Measurements from ENCODE around the gene ROBO1.
A peak's percentile ranks its signal among the peaks of the same experiment; 100 is the strongest.

ROBO1 gene

GRCh38 chr3:79436387-79436786 is 331.4 kb downstream of the ROBO1 start:
- DNase-seq: no peak

GRCh38 chr3:79427081-79427480 is 340.7 kb downstream of the ROBO1 start:
- no peak for DNase-seq

- no peak for DNase-seq
These were observed 343.0 kb downstream of the ROBO1 start for GRCh38 chr3:79424811-79425210.

DNA sequence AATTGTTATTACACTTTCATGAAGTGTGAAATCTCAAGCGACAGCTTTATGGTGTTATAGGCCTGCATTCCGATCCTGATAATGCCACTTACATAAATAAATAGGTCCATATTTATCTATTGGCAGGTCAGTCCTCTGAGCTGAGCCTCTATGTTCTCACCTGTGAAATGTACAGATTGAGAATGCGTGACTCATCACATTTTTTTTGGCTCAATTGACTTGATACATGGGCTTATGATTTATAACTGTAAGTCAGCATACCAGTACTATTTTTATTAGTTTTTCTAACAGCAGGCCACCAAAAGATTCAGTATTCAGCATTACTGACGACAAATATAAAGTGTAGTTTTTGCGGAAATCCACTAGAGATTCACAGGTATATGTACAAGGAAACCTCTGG is 344.4 kb downstream of the ROBO1 start:
- no peak for DNase-seq

DNA sequence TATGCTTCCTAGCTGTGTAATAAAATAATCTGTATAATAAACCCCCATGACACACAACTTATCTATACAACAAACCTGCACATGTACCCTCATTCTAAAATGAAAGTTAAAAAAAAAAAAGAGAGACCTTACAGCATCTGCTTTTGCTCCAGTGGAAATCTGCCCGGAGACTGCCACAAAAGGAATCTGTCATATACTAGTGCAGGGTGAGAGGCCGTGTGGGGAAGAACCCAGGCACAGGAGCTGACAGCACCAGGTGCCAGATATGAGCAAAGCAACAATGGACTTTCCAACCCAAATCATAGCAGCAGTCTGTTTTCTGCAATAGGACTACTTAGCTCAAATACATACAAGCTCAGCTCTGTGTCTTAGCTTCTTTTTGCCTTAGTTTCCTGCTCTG is 346.5 kb downstream of the ROBO1 start:
- DNase-seq: no peak

- DNase-seq: no peak
These were observed 348.8 kb downstream of the ROBO1 start for GRCh38 chr3:79418855-79419621.

- DNase-seq: no peak
These were observed 352.4 kb downstream of the ROBO1 start for GRCh38 chr3:79415356-79415755.

DNA sequence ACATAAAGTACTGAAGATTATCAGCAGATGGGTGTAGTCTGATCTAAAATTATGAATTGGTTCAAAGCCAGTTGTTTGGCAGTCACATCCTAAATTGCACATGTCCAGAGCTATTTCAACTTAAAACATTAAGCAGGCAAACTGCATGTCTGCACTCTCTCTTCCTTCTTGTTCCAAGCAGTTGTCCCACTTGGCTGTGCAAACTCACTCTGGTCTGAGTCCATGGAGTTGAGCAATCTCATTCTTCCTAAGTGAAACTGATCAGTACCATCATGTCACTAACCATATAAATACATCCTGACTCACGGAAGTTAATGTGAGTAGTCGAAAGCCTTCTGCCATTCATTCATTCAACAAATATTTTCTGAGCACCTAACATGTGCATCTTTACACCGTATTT is 353.0 kb downstream of the ROBO1 start:
- DNase-seq: no peak

DNA sequence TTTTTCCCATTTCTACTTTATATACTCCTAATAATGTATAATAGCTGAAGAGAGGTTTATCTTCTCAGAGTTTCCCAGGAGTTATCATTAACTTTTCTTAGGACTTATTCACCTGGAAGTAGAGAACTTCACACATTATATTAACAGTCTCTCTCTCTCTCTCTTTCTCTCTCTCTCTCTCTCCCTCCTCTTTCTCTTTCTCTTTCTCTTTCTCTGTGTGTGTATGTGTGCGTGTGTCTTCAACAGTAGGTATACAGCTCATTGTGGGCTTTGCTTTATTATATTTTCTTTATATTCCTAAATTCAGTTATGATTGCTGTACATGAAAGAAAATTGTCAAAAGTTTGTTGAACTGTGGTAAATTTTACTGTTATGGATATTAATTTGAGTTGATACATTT is 353.8 kb downstream of the ROBO1 start:
- no peak for DNase-seq

- no peak for DNase-seq
These were observed 355.3 kb downstream of the ROBO1 start for GRCh38 chr3:79412537-79412936.

GRCh38 chr3:79410617-79411016 is 357.2 kb downstream of the ROBO1 start:
- no peak for DNase-seq

DNA sequence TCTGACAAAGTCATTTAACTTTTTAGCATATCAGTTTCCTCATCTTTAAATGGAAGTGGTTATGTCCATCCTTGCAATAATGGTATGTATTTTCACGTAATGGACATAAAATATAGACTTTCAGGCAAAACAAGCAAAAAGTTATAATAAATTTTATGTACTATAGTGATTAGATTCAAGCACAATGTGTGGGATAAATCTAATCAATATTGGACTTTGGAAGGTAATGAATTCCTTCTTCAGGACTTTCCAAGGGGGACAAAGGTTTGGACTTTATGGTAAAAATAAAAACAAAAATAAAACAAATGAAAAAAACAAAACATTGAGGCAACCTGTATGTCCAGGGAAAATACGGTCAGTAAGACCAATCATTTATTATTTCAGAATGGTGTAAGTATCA is 357.7 kb downstream of the ROBO1 start:
- no peak for DNase-seq

DNA sequence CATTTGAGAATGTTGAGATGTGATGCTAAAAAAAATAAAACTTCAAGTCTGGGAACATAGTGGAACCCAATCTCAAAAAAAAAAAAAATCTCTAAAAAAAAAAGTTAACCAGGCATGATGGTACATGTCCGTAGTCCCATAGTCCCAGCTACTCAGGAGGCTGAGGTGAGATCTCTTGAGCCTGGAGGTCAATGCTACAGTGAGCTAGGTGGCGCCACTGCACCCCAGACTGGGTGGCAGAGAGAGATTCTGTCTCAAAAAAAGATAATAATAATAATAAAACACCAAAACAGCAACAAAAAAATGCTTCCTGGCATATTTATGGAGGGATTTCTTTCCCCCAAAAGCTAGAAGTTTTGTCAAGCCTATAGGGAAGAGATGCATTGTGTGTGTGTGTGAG is 361.6 kb downstream of the ROBO1 start:
- no peak for DNase-seq

DNA sequence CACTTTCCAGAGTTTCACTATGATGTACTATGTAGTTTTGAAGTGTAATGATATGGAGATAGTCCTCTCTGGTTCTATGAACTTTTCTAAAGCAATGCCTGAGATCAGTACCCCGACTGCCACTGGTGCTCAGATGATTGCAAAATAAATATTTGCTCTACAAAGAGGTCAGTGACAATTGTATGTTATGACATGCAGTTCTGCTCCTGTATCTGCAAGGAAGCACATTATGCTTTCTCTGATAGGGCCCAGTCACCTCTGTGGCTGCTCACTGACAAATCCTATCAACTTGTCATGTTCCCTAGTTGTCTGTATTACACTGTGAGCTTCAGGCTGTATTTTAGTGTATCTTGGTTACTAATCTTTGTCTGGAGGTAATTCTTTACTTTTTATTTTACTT is 362.6 kb downstream of the ROBO1 start:
- DNase-seq: peak; percentile 10

DNA sequence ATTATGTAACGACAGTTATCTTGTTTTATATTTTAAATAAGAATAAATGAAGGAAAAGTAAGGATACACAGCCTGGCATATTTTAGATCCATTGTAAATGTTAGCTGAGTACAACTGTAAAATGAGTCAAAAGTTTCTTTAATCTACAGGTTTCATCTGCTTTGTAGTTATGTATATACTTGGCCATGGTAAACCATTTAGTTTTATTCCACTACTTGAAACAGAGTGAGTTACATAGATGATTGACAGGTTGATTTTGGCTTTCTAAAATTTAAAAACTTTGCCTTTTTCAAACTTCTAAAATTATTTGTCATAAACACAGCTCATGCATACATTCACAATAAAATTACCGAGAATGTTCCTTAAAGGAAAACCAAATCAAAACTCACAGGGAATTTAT is 371.2 kb downstream of the ROBO1 start:
- no peak for DNase-seq

GRCh38 chr3:79392479-79392878 is 375.3 kb downstream of the ROBO1 start:
- DNase-seq: no peak

DNA sequence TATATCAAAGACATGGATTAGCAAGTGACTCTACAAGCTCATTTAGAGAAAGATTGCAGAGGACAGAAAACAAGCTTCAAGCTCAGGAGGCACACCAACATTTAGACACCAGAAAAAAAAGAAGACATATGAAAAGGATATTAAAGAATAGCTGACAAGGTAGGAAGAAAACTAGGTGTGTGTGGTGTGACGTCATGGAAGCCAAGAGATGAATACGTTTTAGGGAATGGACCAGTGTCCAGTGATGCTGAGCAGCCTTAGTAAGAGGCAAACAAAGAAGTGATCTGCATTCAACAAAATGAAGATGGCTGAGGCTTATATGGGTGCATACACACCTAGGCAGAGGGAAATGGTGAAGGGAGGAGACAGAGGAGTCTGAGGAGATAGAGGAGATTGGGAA is 377.4 kb downstream of the ROBO1 start:
- DNase-seq: no peak

- no peak for DNase-seq
These were observed 382.6 kb downstream of the ROBO1 start for GRCh38 chr3:79385211-79385610.

GRCh38 chr3:79383402-79384012 is 384.3 kb downstream of the ROBO1 start:
- DNase-seq: no peak

DNA sequence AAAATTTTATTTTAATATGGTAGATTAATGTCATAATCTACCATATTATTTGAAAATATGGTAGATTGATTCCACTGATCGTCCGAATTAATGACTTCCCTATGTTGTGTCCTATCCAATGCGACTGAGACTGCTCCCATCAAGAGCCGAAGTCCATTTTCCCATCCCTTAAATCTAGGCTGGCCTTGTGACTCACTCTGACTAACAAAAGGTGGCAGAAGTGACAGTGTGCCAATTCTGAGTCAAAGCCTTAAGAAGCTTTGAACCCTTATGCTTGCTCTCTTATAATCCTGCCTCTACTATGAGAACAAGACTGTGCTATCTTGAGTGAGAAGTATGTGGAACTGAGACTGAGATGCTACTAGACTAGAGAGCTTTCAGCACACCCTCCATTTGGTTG is 387.2 kb downstream of the ROBO1 start:
- no peak for DNase-seq

- DNase-seq: no peak
These were observed 389.7 kb downstream of the ROBO1 start for GRCh38 chr3:79378064-79378463.

GRCh38 chr3:79369306-79369705 is 398.5 kb downstream of the ROBO1 start:
- no peak for DNase-seq

DNA sequence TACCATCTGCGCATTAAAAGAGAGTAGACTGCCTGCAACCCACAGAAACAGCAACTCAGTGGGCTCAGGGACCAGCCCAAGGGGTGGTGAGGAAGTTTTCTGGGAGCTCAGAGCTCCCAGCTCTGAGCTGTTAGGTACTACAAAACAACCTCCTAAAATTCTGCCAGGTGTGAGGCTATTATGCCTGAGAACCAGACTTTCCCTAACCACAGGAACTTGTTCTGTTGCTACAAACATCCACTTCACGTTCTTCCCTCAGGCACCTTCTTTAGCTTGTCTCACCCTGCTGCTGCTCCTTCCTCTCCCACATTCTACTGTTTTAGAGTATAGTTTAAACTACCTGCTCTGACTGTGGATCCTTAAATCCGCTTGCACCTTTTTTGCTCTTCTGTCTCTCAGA is 399.4 kb downstream of the ROBO1 start:
- DNase-seq: peak; percentile 16

DNA sequence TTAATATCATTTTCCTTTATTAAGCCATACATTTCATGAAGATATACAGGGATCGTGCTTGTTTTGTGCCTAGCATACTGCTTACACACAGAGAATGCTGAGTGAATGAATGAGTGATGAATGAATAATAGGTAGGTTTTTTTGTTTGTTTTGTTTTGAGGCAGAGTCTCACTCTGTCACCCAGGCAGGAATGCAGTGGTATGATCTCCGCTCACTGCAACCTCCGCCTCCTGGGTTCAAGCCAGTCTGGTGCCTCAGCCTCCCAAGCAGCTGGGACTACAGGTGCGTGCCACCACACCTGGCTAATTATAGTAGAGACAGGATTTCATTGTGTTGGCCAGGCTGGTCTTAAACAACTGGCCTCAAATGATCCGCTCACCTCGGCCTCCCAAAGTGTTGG is 400.0 kb downstream of the ROBO1 start:
- no peak for DNase-seq

DNA sequence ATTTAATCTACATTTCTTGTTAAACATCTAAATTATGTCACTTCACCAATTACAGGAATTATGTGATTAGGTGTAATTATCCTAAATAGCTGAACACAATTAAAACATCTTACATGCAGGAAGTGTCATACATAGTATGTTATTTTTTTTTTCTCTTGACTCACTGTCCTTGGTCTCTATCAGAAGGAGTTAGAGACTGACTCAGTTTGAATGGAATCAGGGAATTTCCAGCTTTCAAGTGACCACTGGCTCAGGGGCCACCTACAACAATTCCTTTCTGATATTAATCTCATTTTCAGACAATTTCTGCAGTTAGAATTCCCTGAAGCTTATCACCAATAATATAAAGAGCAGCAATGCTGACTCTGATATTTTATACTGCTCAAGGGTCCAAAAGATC is 400.7 kb downstream of the ROBO1 start:
- no peak for DNase-seq

Measured in NCI-H345 (cell line).